Activated T-cell treated with anti-CD3 and anti-CD28 coated beads, Interleukin-2, amount 50 U/mL, for 24 hours (primary cell): ENCODE data around the gene RPL41.
"Not testable (repeated sequence)": the region's sequence is repeated elsewhere in the genome, so short reads cannot be mapped to it uniquely, and the experiment has no call there.

ENCODE experiments used
- DNase-seq: peaks from one replicate; pipeline ENCODE4 v3.0.0-alpha.2; 2020
- H3K27ac Mint-ChIP-seq: 2 replicates; pipeline ENCODE4 v1.8.0; 2020; ENCODE audit warnings: mild to moderate bottlenecking, mixed read lengths
- H3K27me3 Mint-ChIP-seq: 2 replicates; pipeline ENCODE4 v1.8.0; 2020; ENCODE audit warnings: mixed read lengths
- H3K36me3 Mint-ChIP-seq: 2 replicates; pipeline ENCODE4 v1.8.0; 2020; ENCODE audit warnings: low read depth, mixed read lengths
- H3K4me1 Mint-ChIP-seq: 2 replicates; pipeline ENCODE4 v1.8.0; 2020; ENCODE audit warnings: low read depth, mixed read lengths
- H3K4me3 Mint-ChIP-seq: 2 replicates; pipeline ENCODE4 v1.8.0; 2020; ENCODE audit warnings: mild to moderate bottlenecking, moderate library complexity, mixed read lengths
- H3K9me3 Mint-ChIP-seq: 2 replicates; pipeline ENCODE4 v1.8.0; 2020; ENCODE audit warnings: mixed read lengths

Gene RPL41

GRCh38 chr12:56116267-56117081 lies at the start of gene RPL41:
RPL41 (plus strand) TSS chr12:56116633.
- DNase-seq, result peak; percentile 97
- Mint-ChIP-seq H3K36me3 (peaks cover 80% of the 10 kb centered on the region), H3K4me1 (peaks cover 45% of the 10 kb centered on the region), H3K27ac (peak within 1 kb of the TSS; percentile 100), H3K27me3 (no peaks in the 10 kb centered on the region), H3K4me3 (peak within 1 kb of the TSS; percentile 96), H3K9me3 (no peaks in the 10 kb centered on the region)

- no peak overlapping the region for H3K4me3 Mint-ChIP-seq
- peaks cover 4% of the 10 kb centered on the region for H3K4me1 Mint-ChIP-seq
- H3K9me3 Mint-ChIP-seq, result no peaks in the 10 kb centered on the region
- H3K27me3 Mint-ChIP-seq, result no peaks in the 10 kb centered on the region
- DNase-seq, result no peak
- no peak overlapping the region for H3K27ac Mint-ChIP-seq
- no peaks in the 10 kb centered on the region for H3K36me3 Mint-ChIP-seq
These were observed 44.8 kb upstream of the RPL41 start for GRCh38 chr12:56071648-56072047.

GRCh38 chr12:56074396-56074795 lies 42.0 kb upstream of the RPL41 start:
- DNase-seq, result no peak
- Mint-ChIP-seq H3K36me3 (no peaks in the 10 kb centered on the region), H3K27me3 (no peaks in the 10 kb centered on the region), H3K27ac (no peak overlapping the region), H3K4me1 (peaks cover 2% of the 10 kb centered on the region), H3K4me3 (no peak overlapping the region), H3K9me3 (no peaks in the 10 kb centered on the region)

- not testable (repeated sequence) for DNase-seq, H3K27ac Mint-ChIP-seq, H3K9me3 Mint-ChIP-seq, H3K4me3 Mint-ChIP-seq, H3K36me3 Mint-ChIP-seq
- Mint-ChIP-seq H3K4me1 (peaks cover 19% of the 10 kb centered on the region), H3K27me3 (peaks cover 13% of the 10 kb centered on the region)
These were observed 38.5 kb upstream of the RPL41 start for GRCh38 chr12:56077966-56078365.

- Mint-ChIP-seq H3K36me3 (no peaks in the 10 kb centered on the region), H3K4me1 (peaks cover 19% of the 10 kb centered on the region), H3K27me3 (peaks cover 13% of the 10 kb centered on the region), H3K27ac (no peak overlapping the region), H3K4me3 (peak overlapping the region; percentile 78), H3K9me3 (no peaks in the 10 kb centered on the region)
- DNase-seq, result no peak
These were observed 38.0 kb upstream of the RPL41 start for GRCh38 chr12:56078427-56078826.

GRCh38 chr12:56078931-56079722 lies 37.3 kb upstream of the RPL41 start:
- Mint-ChIP-seq H3K27ac (no peak overlapping the region), H3K36me3 (no peaks in the 10 kb centered on the region), H3K27me3 (peaks cover 13% of the 10 kb centered on the region), H3K4me1 (peaks cover 19% of the 10 kb centered on the region), H3K4me3 (peak overlapping the region; percentile 78), H3K9me3 (no peaks in the 10 kb centered on the region)
- peak; percentile 73 for DNase-seq

- Mint-ChIP-seq H3K36me3 (no peaks in the 10 kb centered on the region), H3K27me3 (peaks cover 13% of the 10 kb centered on the region), H3K9me3 (no peaks in the 10 kb centered on the region), H3K27ac (peak within 1 kb of the TSS; percentile 26), H3K4me1 (peaks cover 19% of the 10 kb centered on the region), H3K4me3 (peak within 1 kb of the TSS; percentile 78)
- DNase-seq, result peak; percentile 82
These were observed 36.5 kb upstream of the RPL41 start, which contains the start of gene ERBB3 for GRCh38 chr12:56079723-56080555. ERBB3 (plus strand) TSS chr12:56080165; CDS start chr12:56080301, 136 bp downstream.

- H3K4me3 Mint-ChIP-seq, result peak overlapping the region; percentile 78
- H3K4me1 Mint-ChIP-seq, result peaks cover 19% of the 10 kb centered on the region
- peaks cover 13% of the 10 kb centered on the region for H3K27me3 Mint-ChIP-seq
- no peak for DNase-seq
- no peaks in the 10 kb centered on the region for H3K36me3 Mint-ChIP-seq
- peak overlapping the region; percentile 26 for H3K27ac Mint-ChIP-seq
- H3K9me3 Mint-ChIP-seq, result no peaks in the 10 kb centered on the region
These were observed 35.8 kb upstream of the RPL41 start for GRCh38 chr12:56080556-56081138.

GRCh38 chr12:56081393-56082347 lies 34.8 kb upstream of the RPL41 start:
- peaks cover 19% of the 10 kb centered on the region for H3K4me1 Mint-ChIP-seq
- no peaks in the 10 kb centered on the region for H3K9me3 Mint-ChIP-seq
- no peaks in the 10 kb centered on the region for H3K36me3 Mint-ChIP-seq
- no peak overlapping the region for H3K4me3 Mint-ChIP-seq
- no peak for DNase-seq
- no peak overlapping the region for H3K27ac Mint-ChIP-seq
- H3K27me3 Mint-ChIP-seq, result peaks cover 13% of the 10 kb centered on the region

- Mint-ChIP-seq H3K4me1 (peaks cover 19% of the 10 kb centered on the region), H3K36me3 (no peaks in the 10 kb centered on the region), H3K4me3 (no peak overlapping the region), H3K9me3 (no peaks in the 10 kb centered on the region), H3K27me3 (peaks cover 13% of the 10 kb centered on the region), H3K27ac (no peak overlapping the region)
- DNase-seq, result no peak
These were observed 34.1 kb upstream of the RPL41 start for GRCh38 chr12:56082382-56082781.

GRCh38 chr12:56082967-56083366 lies 33.5 kb upstream of the RPL41 start:
- peaks cover 19% of the 10 kb centered on the region for H3K4me1 Mint-ChIP-seq
- DNase-seq, result no peak
- no peak overlapping the region for H3K4me3 Mint-ChIP-seq
- H3K36me3 Mint-ChIP-seq, result no peaks in the 10 kb centered on the region
- H3K27me3 Mint-ChIP-seq, result peaks cover 13% of the 10 kb centered on the region
- H3K27ac Mint-ChIP-seq, result no peak overlapping the region
- H3K9me3 Mint-ChIP-seq, result no peaks in the 10 kb centered on the region

- H3K9me3 Mint-ChIP-seq, result no peaks in the 10 kb centered on the region
- H3K27ac Mint-ChIP-seq, result no peak overlapping the region
- peaks cover 13% of the 10 kb centered on the region for H3K27me3 Mint-ChIP-seq
- H3K4me1 Mint-ChIP-seq, result peaks cover 12% of the 10 kb centered on the region
- DNase-seq, result no peak
- H3K4me3 Mint-ChIP-seq, result no peak overlapping the region
- no peaks in the 10 kb centered on the region for H3K36me3 Mint-ChIP-seq
These were observed 31.4 kb upstream of the RPL41 start for GRCh38 chr12:56084958-56085543.

GRCh38 chr12:56086096-56086495 lies 30.3 kb upstream of the RPL41 start:
- H3K27ac Mint-ChIP-seq, result no peak overlapping the region

More at GRCh38 chr12:56086096-56086495, 30.3 kb upstream of the RPL41 start:
- no peak overlapping the region for H3K4me3 Mint-ChIP-seq
- H3K36me3 Mint-ChIP-seq, result no peaks in the 10 kb centered on the region
- no peak for DNase-seq
- H3K4me1 Mint-ChIP-seq, result peaks cover 3% of the 10 kb centered on the region
- H3K27me3 Mint-ChIP-seq, result peaks cover 8% of the 10 kb centered on the region
- no peaks in the 10 kb centered on the region for H3K9me3 Mint-ChIP-seq
